Naive thymus-derived CD4-positive, alpha-beta T cell (primary cell): ENCODE data around the gene ACSF3. TPM values are rescaled to one million over a fixed set of nuclear protein-coding genes. Genes with fewer than 3 reads are reported as not detected.

Experiments
- ATAC-seq: fragments of 150-1000 bp; cut with Tn5 transposase; 2 replicates; pipeline ENCODE4 v1.10.0; 2021; ENCODE audit warnings: mild to moderate bottlenecking, moderate library complexity
- CTCF ChIA-PET: fragments of 350-600 bp; sonication (Branson Sonifier 250); formaldehyde crosslinking; loops from one replicate; lab custom pipeline; 2021; ENCODE audit warnings: antibody characterized with exemption; lab: Charles Lee
- POLR2A ChIA-PET: fragments of 350-600 bp; sonication (Branson Sonifier 250); formaldehyde crosslinking; loops from one replicate; lab custom pipeline; 2021; ENCODE audit warnings: antibody characterized with exemption, inconsistent platforms; lab: Charles Lee
- DNase-seq, 9 donors: peaks; one replicate each; pipeline versions ENCODE4 v3.0.0 to v3.0.0-alpha.2; 2020 to 2022; ENCODE audit warnings: mixed read lengths in 1 of 9
- H3K27ac ChIP-seq: one replicate; pipeline ENCODE4 v1.7.0; 2013; ENCODE audit warnings: mild to moderate bottlenecking, low read depth, low read length, moderate library complexity
- H3K27me3 ChIP-seq, 2 donors: one replicate each; pipeline ENCODE4 v1.7.0; 2013; ENCODE audit warnings: low read length in 2 of 2, mild to moderate bottlenecking in 2 of 2, moderate library complexity in 2 of 2; ENCODE audit not compliant: control insufficient read depth in 2 of 2, insufficient read depth in 2 of 2
- H3K36me3 ChIP-seq, 3 experiments: 1 replicate in 2 of 3; 2 replicates in 1 of 3; pipeline ENCODE4 v1.7.0; 2013; ENCODE audit warnings: low read length in 3 of 3, mild to moderate bottlenecking in 3 of 3, moderate library complexity in 1 of 3; ENCODE audit not compliant: insufficient read depth in 3 of 3, control insufficient read depth in 2 of 3
- H3K4me1 ChIP-seq, 2 donors: one replicate each; pipeline ENCODE4 v1.7.0; 2013; ENCODE audit warnings: low read length in 2 of 2, mild to moderate bottlenecking in 2 of 2, moderate library complexity in 1 of 2; ENCODE audit not compliant: control insufficient read depth in 2 of 2, insufficient read depth in 2 of 2
- H3K4me3 ChIP-seq: 2 replicates; pipeline ENCODE4 v1.7.0; 2013; ENCODE audit warnings: mild to moderate bottlenecking, low read length
- H3K9me3 ChIP-seq, 3 experiments: 1 replicate in 2 of 3; 2 replicates in 1 of 3; pipeline ENCODE4 v1.7.0; 2013; ENCODE audit warnings: low read length in 3 of 3; ENCODE audit not compliant: control insufficient read depth in 2 of 3
- H3K27ac Mint-ChIP-seq, 9 donors: one replicate each; pipeline ENCODE4 v1.8.0; 2020 to 2022; ENCODE audit warnings: mixed read lengths in 9 of 9, mild to moderate bottlenecking in 8 of 9, moderate library complexity in 5 of 9, inconsistent platforms in 2 of 9
- H3K27me3 Mint-ChIP-seq, 5 donors: one replicate each; pipeline ENCODE4 v1.8.0; 2021 to 2022; ENCODE audit warnings: mixed read lengths in 5 of 5, mild to moderate bottlenecking in 1 of 5
- H3K36me3 Mint-ChIP-seq, 5 donors: one replicate each; pipeline ENCODE4 v1.8.0; 2020 to 2022; ENCODE audit warnings: mixed read lengths in 5 of 5, mild to moderate bottlenecking in 3 of 5, inconsistent platforms in 1 of 5
- H3K4me1 Mint-ChIP-seq, 7 donors: one replicate each; pipeline ENCODE4 v1.8.0; 2020 to 2022; ENCODE audit warnings: mixed read lengths in 7 of 7, mild to moderate bottlenecking in 3 of 7, inconsistent platforms in 1 of 7
- H3K4me3 Mint-ChIP-seq, 10 donors: one replicate each; pipeline ENCODE4 v1.8.0; 2020 to 2022; ENCODE audit warnings: mild to moderate bottlenecking in 10 of 10, mixed read lengths in 10 of 10, moderate library complexity in 6 of 10, inconsistent platforms in 2 of 10
- H3K9me3 Mint-ChIP-seq, 11 donors: one replicate each; pipeline ENCODE4 v1.8.0; 2020 to 2022; ENCODE audit warnings: mixed read lengths in 11 of 11, mild to moderate bottlenecking in 4 of 11, inconsistent platforms in 1 of 11, moderate library complexity in 1 of 11
- intact Hi-C, 2 donors: fragments of 100-400 bp; cut with micrococcal nuclease; formaldehyde crosslinking; loops; one replicate each; pipeline ENCODE4 v1.15.1; 2023
- polyA plus RNA-seq, 2 donors: library from polyadenylated mRNA; unstranded; fragments of 300-500 nt; fragmentation: Illumina TruSeq; gene quantifications; one replicate each; pipeline ENCODE4 v1.2.3, GENCODE V29; 2021
- total RNA-seq, 6 experiments: library from RNA in 5 of 6; stranded (reverse) in 5 of 6; gene quantifications; 1 replicate in 5 of 6; 2 replicates in 1 of 6; pipeline ENCODE4 v1.2.3 and lab custom pipeline; 2021 to 2026

The ACSF3 gene
- total and polyA plus RNA-seq, 7 experiments from 2014 or later, result 26.2 to 84.1 (median 68.5) TPM

DNA sequence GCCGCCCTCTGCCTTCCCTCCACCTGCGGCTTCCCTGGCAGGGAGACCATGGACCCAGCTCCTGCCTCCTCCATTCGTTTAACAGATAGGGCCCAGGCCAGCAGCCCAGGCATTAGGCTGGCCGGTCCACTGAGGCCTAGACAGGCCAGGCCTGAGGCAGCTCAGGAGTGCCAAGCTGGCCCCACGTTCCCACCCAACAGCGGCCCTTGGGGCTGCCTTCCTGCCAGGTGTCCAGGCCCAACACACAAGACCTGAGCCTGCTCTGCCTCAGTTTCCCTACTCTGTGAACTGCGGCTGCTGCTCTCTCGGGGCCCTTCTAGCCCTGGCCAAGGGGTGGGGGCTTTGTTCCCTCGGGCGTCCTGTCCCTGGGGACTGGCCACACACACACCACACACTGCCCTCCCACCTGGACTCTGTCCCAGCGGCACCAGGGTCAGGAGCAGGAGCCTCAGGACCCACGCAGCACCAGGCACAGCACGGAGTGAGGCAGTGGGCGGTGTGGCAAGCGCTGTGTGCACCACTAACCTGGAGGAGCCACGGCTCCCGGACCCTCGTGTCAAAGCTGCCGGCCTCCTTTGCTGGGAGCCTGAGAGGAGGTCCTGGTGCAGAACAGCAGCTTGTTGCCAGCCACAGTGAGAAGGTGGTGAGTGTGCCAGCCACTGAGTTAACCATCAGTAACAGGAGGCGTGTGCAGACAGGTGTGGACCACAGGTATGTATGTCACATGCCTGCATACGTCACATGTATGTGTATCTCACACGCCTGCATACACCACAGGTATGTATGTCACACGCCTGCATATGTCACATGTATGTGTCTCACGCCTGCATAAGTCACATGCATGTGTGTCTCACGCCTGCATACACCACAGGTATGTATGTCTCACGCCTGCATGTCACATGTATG is 63.3 kb downstream of the ACSF3 start:
- H3K27me3 Mint-ChIP-seq, result no peaks in the 10 kb centered on the region
- Histone ChIP-seq H3K36me3 (no peaks in the 10 kb centered on the region), H3K27ac (no peak overlapping the region), H3K27me3 (no peaks in the 10 kb centered on the region), H3K4me3 (no peak overlapping the region), H3K9me3 (no peaks in the 10 kb centered on the region), H3K4me1 (no peaks in the 10 kb centered on the region)
- ChIA-PET CTCF (interaction anchor here (0.6 to 1.6 kb wide), 2 partner anchors 10 to 35 kb away, joined by 3 to 4 read pairs; no protein-coding TSS in a partner anchor), POLR2A (interaction anchor here (1.1 kb wide), 1 partner anchor 299 kb away, joined by 4 read pairs; no protein-coding TSS in a partner anchor)
- H3K4me1 Mint-ChIP-seq, result peaks cover 0 to 12% (median 8%) of the 10 kb centered on the region in 7 donors
- ATAC-seq, result no peak
- peak overlapping the region in 3 of 9 donors; percentile 21 to 28 (median 25) for H3K27ac Mint-ChIP-seq
- H3K4me3 Mint-ChIP-seq, result no peak overlapping the region
- H3K36me3 Mint-ChIP-seq, result peaks cover 0 to 5% (median 0%) of the 10 kb centered on the region in 5 donors
- intact Hi-C loops, result no loop called here
- H3K9me3 Mint-ChIP-seq, result peaks cover 0 to 10% (median 0%) of the 10 kb centered on the region in 11 donors
- DNase-seq, result no peak

DNA sequence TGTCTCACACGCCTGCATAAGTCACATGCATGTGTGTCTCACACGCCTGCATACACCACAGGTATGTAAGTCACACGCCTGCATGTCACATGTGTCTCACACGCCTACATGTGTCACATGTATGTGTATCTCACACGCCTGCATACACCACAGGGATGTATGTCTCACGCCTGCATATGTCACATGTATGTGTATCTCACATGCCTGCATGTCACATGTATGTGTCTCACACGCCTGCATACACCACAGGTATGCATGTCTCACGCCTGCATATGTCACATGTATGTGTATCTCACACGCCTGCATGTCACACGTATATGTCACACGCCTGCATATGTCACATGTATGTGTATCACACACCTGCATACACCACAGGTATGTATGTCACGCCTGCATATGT is 64.1 kb downstream of the ACSF3 start:
- Mint-ChIP-seq H3K9me3 (peaks cover 0 to 10% (median 0%) of the 10 kb centered on the region in 11 donors), H3K4me1 (peaks cover 0 to 12% (median 8%) of the 10 kb centered on the region in 7 donors), H3K4me3 (no peak overlapping the region), H3K27ac (peak overlapping the region in 1 of 9 donors; percentile 66), H3K27me3 (no peaks in the 10 kb centered on the region), H3K36me3 (peaks cover 0 to 1% (median 0%) of the 10 kb centered on the region in 5 donors)
- Histone ChIP-seq H3K9me3 (no peaks in the 10 kb centered on the region), H3K27ac (no peak overlapping the region), H3K4me3 (no peak overlapping the region), H3K36me3 (no peaks in the 10 kb centered on the region), H3K27me3 (no peaks in the 10 kb centered on the region), H3K4me1 (no peaks in the 10 kb centered on the region)
- ChIA-PET POLR2A (no interaction called here), CTCF (no interaction called here)
- ATAC-seq (no peak), DNase-seq (no peak)
- intact Hi-C loops, result no loop called here

DNA sequence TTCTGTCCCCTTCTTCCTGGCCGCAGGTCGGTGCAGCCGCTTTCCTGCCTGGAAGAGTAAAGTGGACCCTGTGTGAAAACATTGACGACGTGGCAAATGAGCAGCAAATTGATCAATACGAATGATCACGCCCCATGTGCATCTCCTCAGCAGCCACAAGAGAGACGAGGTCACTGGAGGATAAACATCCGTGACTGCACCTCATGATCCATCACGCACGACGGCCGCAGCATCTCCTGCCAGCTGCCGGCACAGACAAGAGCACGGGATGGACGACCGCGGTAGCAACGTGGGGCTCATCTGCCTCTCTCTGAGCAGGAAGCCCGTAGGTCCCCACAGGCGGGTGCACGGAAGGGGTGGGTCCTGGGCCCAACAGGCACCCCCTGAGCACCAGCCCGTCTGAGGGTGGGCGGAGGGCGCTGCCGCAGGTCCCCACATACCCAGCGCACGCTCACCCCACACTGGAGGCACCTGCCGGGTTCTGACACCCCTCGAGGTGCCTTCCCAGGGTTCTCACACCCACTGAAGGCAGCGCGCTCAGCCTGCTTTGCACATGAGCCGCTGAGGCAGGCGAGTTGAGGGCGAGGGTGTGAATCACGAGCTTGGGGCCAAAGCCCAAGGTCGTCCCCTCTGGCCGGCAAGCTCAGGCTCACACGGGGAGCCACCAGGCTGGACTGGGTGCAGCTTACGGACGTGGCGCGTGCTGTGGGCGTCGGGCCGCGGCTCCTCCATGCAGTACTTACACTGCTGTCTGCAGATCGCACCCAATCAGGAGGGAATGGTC is 65.6 kb downstream of the ACSF3 start:
- intact Hi-C loops, result no loop called here
- Mint-ChIP-seq H3K36me3 (no peaks in the 10 kb centered on the region), H3K4me3 (no peak overlapping the region), H3K9me3 (peaks cover 0 to 10% (median 0%) of the 10 kb centered on the region in 11 donors), H3K27ac (no peak overlapping the region), H3K4me1 (peaks cover 0 to 12% (median 8%) of the 10 kb centered on the region in 7 donors), H3K27me3 (no peaks in the 10 kb centered on the region)
- Histone ChIP-seq H3K9me3 (no peaks in the 10 kb centered on the region), H3K4me3 (no peak overlapping the region), H3K36me3 (no peaks in the 10 kb centered on the region), H3K4me1 (no peaks in the 10 kb centered on the region), H3K27me3 (no peaks in the 10 kb centered on the region), H3K27ac (no peak overlapping the region)
- POLR2A ChIA-PET, result no interaction called here
- DNase-seq (no peak), ATAC-seq (no peak)
- CTCF ChIA-PET, result no interaction called here

DNA sequence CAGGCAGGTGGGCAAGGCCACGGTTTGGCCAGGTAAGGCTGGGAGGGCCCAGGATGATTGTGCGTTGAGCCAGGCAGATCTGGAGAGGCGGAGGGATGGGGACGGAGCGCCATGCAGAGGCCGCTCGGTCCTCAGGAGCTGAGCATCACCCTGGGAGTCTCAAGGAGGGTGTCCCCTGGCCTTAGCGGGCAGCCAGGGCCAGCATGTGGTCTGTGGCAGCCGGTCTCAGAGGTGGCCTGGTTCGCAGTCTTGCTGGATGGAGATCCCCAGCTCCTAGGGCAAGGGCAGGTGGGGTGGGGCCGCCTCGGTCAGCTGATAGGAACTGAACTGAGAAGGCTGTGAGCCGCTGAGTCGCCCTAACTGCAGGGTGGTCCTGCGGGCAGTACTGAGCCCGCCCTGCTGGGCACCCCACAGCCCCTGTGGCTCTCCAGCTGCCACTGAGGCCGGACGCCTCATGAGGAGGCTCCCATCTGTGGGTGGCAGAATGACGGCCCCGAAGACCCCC is 66.2 kb downstream of the ACSF3 start:
- intact Hi-C loops, result no loop called here
- H3K4me3 Mint-ChIP-seq, result no peak overlapping the region
- ATAC-seq (no peak), DNase-seq (no peak)
- H3K27me3 ChIP-seq, result no peaks in the 10 kb centered on the region
- H3K4me3 ChIP-seq, result no peak overlapping the region
- POLR2A ChIA-PET, result no interaction called here
- H3K36me3 Mint-ChIP-seq, result no peaks in the 10 kb centered on the region
- H3K27me3 Mint-ChIP-seq, result no peaks in the 10 kb centered on the region
- H3K27ac Mint-ChIP-seq, result no peak overlapping the region
- no peaks in the 10 kb centered on the region for H3K36me3 ChIP-seq
- peaks cover 0 to 10% (median 0%) of the 10 kb centered on the region in 11 donors for H3K9me3 Mint-ChIP-seq
- CTCF ChIA-PET, result no interaction called here
- no peaks in the 10 kb centered on the region for H3K9me3 ChIP-seq
- peaks cover 0 to 12% (median 8%) of the 10 kb centered on the region in 7 donors for H3K4me1 Mint-ChIP-seq
- no peaks in the 10 kb centered on the region for H3K4me1 ChIP-seq
- H3K27ac ChIP-seq, result no peak overlapping the region

DNA sequence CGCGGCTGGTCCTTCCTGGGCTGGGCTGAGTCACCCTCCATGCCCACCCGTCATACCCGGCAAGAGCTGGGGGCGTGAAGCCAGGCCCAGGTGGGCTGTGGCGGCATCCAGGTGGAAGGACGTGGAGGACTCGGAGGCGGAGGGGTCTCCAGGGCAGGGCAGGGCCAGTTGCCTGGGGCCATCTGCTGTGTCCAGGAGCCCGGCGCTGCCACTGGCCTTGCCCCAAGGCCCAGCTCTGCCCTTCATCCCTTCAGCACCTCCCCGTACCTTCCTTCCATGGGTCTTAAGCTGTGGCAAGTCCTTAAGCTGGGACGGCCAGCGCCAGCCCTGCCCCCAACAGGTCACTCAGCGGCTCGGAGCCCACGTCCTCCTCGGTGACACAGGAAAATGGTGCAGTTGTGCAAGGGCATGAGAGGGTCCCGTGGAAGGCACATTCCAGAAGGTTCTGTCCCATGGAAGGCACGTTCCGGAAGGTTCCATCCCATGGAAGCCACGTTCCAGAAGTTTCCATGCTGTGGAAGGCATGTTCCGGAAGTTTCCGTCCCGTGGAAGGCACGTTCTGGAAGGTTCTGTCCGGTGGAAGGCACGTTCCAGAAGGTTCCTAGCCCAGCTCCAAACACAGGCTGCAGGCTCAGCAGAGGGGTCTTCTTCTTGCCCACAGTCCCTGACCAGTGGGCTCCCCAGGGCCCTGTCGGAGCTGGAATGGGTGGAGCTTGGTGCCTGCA is 67.5 kb downstream of the ACSF3 start:
- Mint-ChIP-seq H3K4me3 (no peak overlapping the region), H3K9me3 (peaks cover 0 to 10% (median 0%) of the 10 kb centered on the region in 11 donors), H3K27ac (no peak overlapping the region), H3K27me3 (no peaks in the 10 kb centered on the region), H3K4me1 (peaks cover 0 to 10% (median under 1%) of the 10 kb centered on the region in 7 donors), H3K36me3 (no peaks in the 10 kb centered on the region)
- POLR2A ChIA-PET, result no interaction called here
- no peaks in the 10 kb centered on the region for H3K27me3 ChIP-seq
- no peaks in the 10 kb centered on the region for H3K36me3 ChIP-seq
- CTCF ChIA-PET, result no interaction called here
- no peak for DNase-seq
- intact Hi-C loops, result no loop called here
- no peak overlapping the region for H3K4me3 ChIP-seq
- no peak overlapping the region for H3K27ac ChIP-seq
- H3K4me1 ChIP-seq, result no peaks in the 10 kb centered on the region
- no peaks in the 10 kb centered on the region for H3K9me3 ChIP-seq
- ATAC-seq, result no peak
